ENCODE results near the gene PEAK3. TPM values are rescaled to one million over a fixed set of nuclear protein-coding genes. Genes with fewer than 3 reads are reported as not detected.

PEAK3 gene
- total RNA-seq, 1 donor from 2014 or later = 0.87 TPM

DNA sequence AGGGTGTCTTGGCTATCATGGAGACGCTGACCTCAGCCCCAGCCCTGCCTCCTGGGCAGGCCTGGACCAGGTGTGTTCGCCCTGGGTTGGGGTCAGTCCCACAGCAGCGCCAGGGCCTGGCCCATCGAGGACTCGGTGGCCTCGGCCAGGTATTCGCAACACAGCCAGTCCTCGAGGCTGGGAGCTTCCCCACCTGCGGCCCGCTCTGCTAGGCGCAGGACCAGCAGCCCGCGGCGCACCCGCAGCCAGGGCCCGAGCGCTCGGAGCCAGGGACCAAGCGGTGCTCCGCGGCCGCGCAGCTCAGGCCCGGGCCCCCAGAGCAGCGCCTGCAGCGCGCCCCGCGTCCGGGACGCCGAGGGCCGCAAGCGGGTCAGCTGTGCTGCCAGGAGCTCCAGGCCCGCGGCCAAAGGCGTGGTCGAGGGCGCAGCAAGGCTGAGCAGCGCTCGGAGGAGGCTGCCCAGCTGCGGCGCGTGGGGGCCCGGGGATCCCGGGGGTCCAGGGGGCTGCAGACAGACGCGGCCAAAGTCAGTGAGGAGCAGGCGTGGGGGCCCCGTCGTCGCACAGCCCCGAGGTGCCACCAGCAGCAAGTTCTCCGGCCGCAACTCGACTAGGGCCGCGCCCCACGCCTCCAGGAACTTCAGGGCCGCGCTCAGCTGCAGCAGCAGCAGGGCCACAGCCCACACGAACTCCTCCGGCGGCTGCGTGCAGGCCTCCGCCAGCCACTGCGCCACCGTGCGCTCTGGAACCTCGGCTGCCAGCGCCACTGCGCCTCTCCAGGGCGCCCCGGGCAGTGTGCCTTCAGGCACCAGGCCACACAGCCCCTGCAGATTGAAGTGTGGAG, 6.2 kb downstream of the PEAK3 start:
- DNase-seq (peak; percentile 78), ATAC-seq (peak; percentile 26)
- intact Hi-C loops (cut with micrococcal nuclease) = no loop called here

DNA sequence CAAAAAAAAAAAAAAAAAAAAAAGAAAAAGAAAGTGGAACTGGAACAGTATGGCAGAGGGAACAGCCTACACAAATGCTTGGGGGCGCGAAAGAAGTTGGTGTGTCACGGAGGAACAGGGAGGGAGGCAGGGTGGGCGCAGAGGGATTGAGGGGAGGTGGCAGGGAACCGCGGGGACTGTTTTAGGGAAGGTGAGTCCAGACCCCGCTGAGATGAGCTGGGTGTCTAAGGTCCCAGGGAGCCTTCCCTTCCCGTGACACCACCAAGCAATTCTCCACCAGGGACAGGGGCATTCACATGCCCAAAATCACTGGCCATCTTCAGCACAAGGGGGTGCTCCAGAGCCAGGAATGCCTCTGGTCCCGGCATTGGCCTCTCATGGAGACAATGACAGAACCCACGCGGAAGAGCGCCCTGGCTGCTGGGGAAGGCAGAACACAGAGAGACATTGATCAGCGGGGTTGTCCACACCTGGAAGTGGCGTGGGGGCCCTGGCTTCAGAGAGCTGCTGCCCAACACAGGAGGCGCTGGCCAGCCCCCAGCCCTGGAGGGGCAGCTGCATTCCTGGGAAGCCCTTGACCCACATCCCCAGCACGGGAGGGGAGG, 6.9 kb downstream of the PEAK3 start:
- peak; percentile 74 for DNase-seq
- ATAC-seq = peak; percentile 25
- intact Hi-C loops (cut with micrococcal nuclease) = no loop called here

DNA sequence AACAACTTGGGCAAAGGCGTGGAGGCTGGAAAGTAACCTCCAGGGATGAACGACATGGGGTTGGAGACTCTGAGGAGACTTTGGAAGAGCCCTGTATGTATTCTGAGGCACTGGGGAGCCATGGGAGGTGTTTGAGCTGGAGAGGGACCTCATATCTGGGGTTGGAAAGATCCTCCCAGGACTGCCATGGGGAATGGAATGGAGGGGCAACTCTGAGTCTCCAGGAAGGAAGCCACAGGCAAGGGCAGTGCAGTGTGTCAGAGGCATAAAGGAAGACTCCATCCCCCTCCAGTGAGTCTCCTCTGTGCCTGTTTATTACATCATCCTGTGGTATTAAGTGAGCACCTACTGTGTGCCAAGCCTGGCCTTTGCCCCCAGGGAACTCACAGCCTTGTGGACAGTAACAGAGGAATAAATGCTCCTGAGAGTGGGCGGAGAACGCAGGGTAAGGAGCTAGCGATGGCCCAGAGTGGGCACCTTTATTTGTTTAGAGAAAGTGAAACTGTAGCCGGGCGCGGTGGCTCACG, 7.7 kb downstream of the PEAK3 start:
- intact Hi-C loops (cut with micrococcal nuclease) = no loop called here
- ATAC-seq (no peak), DNase-seq (no peak)

DNA sequence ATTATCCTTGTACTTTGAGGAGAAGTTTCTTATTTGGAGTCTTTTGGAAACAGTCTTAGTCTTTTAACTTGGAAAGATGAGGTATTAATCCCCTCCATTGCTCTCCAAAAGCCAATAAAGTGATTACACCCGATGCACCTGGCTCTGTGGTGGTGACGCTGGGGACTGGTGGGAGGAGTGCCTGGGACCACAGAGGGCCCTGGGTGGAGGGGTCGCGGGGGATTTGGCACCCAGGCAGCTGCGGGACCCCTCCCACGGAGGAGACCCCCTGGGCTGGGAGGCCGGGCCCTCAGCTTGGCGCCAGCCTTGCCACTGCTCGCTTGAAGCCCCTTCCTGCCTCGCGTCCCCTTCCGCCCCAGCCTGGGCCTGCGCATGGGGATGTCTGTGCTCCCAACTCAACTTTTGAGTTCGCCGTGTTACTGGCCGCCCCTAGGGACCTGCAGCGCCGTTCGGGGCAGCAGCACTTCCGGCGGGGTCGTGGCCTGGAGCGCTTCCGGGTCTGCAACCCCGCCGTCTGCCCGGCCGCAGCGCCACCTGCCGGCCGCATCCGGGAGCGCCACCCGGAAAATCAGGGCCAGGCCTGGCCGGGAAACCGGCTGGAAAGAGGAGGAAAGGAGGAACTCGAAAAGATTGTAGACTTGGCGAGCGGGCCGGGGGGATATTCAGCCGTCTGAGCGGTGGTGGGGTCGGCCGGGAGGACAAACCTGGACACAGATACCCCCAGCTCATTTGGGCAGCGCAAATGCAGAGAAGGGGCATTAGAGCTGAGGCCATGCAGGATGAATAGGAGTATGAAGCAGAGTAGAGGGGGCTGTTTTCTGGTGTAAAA, 8.4 kb downstream of the PEAK3 start:
- intact Hi-C loops (cut with micrococcal nuclease) = no loop called here
- ATAC-seq = peak; percentile 10
- peak; percentile 89 for DNase-seq

DNA sequence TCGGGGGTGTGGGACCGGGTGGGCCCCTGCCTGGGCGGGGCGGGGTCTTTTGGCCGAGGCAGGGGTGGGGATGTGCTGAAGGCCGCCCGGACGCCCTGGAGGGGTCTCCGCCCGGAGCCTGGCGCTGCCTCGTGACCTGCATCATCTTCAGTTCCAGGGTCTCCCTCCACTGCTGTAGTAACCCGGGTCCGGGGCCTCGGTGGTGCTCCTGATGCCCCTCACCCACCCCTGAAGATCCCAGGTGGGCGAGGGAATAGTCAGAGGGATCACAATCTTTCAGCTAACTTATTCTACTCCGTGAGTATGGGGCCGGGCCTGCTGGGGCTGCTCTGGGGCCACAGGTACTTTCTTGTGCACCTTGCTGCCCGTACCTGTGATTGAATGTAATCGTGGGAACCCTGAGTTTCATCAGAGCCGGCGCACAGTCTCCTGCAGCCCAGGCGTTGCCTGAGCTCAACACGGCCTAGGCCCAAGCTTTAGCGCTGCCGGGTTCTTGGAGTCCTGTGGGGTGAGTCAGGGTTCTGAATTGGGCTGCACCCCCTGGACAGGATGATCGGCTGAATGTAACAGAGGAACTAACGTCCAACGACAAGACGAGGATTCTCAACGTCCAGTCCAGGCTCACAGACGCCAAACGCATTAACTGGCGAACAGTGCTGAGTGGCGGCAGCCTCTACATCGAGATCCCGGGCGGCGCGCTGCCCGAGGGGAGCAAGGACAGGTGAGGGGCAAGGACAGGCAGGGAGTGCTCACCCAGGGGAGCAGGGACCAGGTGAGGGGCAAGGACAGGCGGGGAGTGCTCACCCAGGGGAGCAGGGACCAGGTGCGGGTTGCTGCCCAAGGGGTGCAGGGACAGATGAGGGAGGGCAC, 10.5 kb downstream of the PEAK3 start:
- DNase-seq (no peak), ATAC-seq (no peak)
- intact Hi-C loops (cut with micrococcal nuclease) = no loop called here

DNA sequence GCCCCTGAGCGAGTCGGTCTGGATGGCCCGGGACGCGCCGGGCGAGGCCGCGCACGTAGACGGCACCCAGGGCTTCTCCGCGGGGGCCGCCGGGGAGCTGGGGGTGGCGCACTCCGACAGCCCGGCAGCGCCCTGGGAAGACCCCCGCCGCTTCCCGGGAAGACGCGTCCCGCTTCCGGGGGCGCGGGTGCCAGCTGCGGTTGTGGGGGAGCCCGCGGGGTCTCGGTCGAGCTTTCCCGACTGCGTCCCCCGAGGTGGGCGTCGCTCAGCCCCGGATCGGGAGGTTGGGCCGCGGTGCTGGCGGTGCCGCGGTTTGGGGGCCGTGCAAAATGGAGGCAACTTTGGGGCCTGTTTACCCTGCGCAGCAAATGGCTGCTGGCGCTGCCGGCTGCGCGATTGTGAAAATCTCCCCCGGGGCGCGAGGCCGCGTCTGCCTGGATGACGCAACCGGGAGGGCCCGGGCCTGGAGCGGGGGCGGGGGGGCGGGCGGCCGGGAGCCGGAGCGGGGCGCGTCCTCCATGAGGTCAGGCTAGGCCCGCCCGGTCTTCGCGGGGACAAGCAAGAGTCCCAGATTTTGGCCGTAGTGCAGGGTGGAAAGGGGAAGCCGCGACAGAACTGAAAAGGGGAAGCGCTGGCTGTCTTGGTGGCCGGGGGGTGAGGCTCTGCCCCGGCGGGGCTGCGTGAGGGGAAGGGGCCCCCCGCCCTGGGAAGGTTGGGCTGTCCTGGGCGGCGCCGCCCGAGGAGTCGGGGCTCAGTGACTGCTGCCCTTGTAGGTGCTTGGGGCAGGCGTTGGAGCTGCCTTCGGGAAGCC, 11.3 kb downstream of the PEAK3 start:
- DNase-seq = peak; percentile 92
- peak; percentile 60 for ATAC-seq
- intact Hi-C loops (cut with micrococcal nuclease) = no loop called here

DNA sequence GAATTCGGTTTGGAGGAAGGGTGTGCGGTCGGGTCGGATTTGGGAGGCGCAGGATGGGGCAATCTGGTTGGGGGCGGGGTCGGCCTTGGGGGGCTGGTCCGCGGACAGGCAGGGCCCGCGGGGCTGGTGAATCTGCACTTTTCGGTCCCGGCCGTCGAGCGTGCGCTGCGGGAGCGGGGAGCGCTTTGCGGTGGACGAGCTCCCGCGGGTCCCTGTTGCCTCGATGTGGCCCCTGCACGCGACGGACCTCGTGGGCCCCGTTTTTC, 11.9 kb downstream of the PEAK3 start:
- DNase-seq (peak; percentile 73), ATAC-seq (peak; percentile 29)
- intact Hi-C loops (cut with micrococcal nuclease) = no loop called here

DNA sequence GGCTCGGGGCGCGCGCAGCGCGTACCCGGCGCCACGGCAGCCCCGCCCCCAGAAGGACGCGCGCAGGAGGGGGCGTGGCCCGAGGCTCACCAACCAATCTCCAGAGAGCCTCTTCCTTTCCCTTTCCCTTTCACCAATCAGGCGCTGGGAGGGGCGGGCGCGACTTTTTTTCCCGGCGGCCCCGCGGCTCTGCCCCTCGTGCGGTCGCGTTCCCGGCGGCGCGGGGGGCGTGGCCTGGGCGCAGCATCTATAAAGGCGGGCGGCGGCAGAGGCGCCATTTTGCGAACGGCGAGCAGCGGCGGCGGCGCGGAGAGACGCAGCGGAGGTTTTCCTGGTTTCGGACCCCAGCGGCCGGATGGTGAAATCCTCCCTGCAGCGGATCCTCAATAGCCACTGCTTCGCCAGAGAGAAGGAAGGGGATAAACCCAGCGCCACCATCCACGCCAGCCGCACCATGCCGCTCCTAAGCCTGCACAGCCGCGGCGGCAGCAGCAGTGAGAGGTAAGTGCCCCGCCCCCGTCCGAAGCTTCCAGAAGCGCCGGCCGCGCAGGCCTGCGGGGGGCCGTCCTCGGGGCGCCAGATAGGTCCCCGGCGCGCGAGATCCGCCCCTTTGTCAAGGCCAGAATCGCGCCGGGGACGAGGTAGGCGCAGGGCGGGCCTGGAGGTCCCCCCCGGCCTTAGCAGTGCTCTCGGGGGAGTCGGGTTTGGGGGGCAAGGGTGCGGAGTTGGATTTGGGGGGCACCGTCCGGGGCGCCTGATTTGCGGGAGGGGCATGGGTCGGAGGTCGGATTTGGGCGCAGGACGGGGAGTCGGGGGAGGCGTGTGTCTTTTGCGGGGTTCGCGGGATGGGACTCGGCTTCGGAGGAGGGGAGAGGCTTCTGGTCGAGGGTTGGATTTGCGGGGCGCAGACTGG, 12.5 kb downstream of the PEAK3 start:
- intact Hi-C loops (cut with micrococcal nuclease) = no loop called here
- ATAC-seq = peak; percentile 87

DNA sequence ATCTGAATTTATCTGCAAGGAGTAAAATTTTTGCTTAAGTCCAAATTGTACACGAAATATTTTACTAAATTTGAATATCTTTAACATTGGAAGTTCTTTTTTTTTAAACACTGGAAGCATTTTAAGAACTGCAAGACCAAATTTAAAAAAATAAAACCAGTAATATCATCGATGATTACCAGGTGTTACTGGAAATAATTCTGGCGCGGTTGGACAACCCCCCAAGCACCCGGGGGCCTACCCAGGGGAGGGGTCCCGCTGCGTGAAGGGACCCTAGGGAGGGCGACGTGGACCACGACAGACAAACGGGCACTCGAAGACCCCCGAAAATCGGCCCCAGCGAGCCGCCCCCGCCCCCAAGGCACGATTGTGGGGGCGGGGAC, 13.1 kb downstream of the PEAK3 start:
- intact Hi-C loops (cut with micrococcal nuclease) = no loop called here
- ATAC-seq (no peak), DNase-seq (no peak)

More for the DNA sequence above, 12.5 kb downstream of the PEAK3 start:
- peak; percentile 99 for DNase-seq

DNA sequence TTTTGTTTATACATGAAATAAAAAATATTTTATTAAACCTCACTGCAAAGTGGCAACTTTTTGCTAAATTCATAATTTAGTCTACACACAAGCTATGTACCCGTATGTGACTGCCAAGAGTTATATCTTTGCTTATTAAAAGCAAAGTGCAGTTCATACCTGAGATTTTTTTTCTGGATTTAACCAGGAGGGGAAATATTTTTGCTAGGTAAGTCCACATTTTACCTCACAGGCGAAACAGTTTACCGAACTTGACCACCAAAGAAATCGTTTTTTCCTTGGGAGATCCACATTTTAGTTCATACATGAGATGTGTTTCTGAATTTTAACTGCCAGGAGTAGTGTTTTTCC, 13.5 kb downstream of the PEAK3 start:
- ATAC-seq = no peak
- intact Hi-C loops (cut with micrococcal nuclease) = no loop called here
- no peak for DNase-seq

DNA sequence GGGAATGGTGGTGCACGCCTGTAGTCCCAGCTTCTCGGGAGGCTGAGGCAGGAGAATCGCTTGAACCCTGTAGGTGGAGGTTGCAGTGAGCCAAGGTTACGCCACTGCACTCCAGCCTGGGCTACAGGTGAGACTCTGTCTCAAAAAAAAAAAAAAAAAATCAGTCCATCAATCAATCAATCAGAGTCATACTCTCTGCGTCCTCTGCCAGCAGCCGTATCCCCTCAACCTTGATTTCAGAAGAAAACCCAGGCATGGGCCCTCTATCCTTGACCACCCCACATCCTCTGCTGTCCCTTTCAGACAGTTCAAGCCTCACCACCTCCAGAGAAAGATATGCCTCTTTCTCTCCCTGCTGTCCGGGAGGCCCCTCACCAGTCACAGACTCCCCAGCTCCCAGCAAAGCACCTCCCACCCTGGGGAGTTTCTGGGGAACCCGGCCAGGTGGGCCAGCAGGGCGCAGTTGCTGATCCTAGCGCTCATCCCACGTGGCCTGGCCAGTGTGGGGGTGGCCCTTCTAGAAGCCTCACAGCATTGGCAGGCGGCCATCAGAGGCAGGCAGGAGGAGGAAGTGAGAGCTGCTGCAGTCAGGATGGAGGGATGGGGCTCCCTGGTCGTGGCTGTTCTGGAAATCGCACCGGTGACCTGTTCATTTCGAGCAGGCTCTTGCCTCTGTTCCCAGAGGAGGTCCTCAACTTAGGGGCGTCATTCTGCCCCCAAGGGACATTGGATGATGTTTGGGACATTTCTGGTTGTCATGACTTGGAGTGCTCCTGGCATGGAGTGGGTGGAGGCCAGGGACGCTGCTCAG, 15.6 kb downstream of the PEAK3 start:
- peak; percentile 92 for DNase-seq
- no peak for ATAC-seq

DNA sequence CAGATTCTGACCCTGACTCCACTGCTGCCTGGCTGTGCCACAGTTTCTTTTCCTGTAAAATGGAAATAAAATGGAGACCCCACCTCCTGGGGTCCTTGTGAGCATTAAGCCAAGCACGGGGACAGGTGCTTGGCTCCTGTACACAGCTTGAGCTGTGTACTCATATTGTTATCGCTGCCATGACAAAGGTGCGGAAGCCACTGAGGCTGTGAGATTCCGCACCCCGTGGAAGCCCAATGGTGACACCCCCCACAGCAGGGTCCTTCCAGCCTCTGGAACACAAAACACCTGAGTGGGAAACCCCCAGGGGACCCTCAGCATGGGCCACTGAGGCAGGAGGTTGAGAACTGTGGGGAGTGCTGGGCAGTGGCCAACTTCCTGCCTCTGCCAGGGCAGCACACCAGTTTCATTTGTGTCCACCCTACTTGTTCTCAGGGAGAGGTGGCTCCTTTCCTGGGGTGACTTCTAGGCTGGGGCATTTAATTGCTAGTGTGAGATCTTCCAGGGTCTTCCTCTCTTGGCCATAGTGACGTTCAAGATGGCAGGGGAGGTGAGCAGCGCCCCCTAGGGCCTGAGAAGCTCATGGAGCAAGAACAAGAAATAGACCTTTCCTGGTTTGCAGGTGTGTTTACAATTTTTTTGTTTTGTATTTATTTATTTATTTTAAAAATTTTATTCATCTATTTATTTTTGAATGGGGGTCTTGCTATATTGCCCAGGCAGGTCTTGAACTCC, 20.4 kb downstream of the PEAK3 start:
- peak; percentile 66 for DNase-seq
- intact Hi-C loops (cut with micrococcal nuclease) = no loop called here
- ATAC-seq = no peak

More for the DNA sequence above, 15.6 kb downstream of the PEAK3 start:
- intact Hi-C loops (cut with micrococcal nuclease) = no loop called here

DNA sequence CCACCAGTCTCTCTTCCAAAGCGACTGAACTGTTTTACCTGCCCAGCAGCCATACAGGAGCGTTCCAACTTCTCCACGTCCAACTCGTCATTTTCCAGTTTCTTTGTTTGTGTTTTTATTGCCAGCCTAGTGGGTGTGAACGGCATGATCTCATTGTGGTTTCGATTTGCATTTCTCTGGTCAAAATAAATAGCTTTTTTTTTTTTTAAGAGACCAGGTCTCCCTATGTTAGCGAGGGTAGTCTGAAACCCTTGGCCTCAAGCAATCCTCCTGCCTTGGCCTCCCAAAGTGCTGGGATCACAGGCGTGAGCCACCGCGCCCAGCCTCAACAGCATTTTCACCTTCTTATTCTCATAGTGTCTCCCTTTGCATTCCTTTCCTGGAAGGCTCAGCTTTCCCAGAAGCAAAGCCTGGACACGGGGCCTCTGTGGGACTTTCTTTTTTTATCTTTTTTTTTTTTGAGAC, 21.6 kb downstream of the PEAK3 start:
- intact Hi-C loops (cut with micrococcal nuclease) = no loop called here
- DNase-seq (no peak), ATAC-seq (no peak)

DNA sequence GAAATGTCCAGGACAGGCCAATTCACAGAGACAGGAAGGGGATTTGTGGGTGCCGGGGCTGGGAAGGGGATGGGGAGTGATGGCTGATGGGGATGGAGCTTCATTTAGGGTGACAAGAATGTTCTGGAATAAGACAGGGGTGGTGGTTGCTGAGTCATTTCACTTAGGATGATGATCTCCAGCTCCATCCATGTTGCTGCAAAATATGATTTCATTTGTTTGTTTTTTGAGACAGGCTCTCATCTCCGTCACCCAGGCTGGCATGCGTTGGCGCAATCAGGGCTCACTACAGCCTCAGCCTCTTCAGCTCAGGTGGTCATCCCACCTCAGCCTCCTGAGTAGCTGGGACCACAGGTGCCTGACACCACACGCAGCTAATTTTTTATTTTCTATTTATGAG, 22.6 kb downstream of the PEAK3 start:
- intact Hi-C loops (cut with micrococcal nuclease) = no loop called here
- no peak for DNase-seq

DNA sequence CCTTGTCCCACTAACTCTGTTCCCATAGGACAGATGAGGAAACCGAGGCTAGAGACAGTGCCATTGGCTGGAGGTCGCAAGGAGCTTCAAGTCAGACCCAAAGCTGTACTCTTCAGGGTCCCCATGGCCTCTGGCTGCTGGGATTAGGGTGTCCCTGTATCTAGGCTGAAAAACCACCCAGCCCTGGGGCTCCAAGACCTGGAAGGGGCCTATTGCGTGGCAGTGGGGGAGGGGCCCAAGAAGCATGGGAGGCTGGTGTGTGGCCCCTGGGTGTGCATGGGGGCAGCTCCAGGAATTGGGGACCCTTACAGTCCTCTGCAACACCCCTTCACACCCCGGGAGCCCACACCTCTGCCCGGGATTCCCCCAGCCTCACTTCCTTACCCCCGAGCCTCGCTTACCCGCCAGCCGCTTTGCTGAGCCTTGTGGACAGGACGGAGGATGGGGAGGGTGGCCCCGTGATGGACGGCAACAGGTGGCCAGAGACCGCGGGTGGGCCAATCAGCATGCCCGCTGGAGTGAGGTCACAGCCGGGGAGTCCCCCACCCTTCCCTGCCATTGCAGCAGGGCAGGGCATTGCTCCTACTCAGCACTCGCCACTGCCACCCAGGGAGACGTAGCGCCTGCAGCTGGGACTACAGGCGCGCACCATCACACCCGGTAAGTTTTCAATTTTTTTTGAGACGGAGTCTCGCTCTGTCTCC, 25.8 kb downstream of the PEAK3 start, which contains the start of gene JSRP1:
TSS of gene JSRP1 (minus strand) at position 436 of the 704 bp plus-strand sequence. CDS start 1,103 bp downstream, outside the sequence.
- no peak for DNase-seq
- intact Hi-C loops (cut with micrococcal nuclease) = no loop called here
- no peak for ATAC-seq

More for the DNA sequence above, 22.6 kb downstream of the PEAK3 start:
- ATAC-seq = no peak

Measured in left ventricle myocardium superior (tissue), 1 donor.